SK-N-SH (cell line): ENCODE measurements around the gene MAT2A.

Experiments
- CTCF ChIP-seq: fragments of 200-600 bp; sonication (generic); IDR thresholded peaks from 2 replicates; pipeline ENCODE4 v1.6.1; 2017; ENCODE audit warnings: antibody characterized with exemption, mild to moderate bottlenecking, moderate library complexity
- FOXM1 ChIP-seq: IDR thresholded peaks from 2 replicates; pipeline ENCODE4 v1.4.0; 2012; ENCODE audit warnings: low read depth, mild to moderate bottlenecking
- RAD21 ChIP-seq: IDR thresholded peaks from 2 replicates; pipeline ENCODE4 v1.6.1; 2012; ENCODE audit warnings: mild to moderate bottlenecking, low read length
- TAF1 ChIP-seq: IDR thresholded peaks from 2 replicates; pipeline ENCODE4 v1.6.1; 2012; ENCODE audit warnings: low read depth, mild to moderate bottlenecking, low read length, moderate library complexity, borderline replicate concordance

- TF ChIP-seq RAD21 (no peak), TAF1 (no peak), FOXM1 (no peak), CTCF (no peak)
Observed at GRCh38 chr2:85550486-85550885, 11.5 kb downstream of the MAT2A start.
